Breast epithelium (tissue), 4 donors: ENCODE data around the gene ZNRF3. TPM values are rescaled to one million over a fixed set of nuclear protein-coding genes. Genes with fewer than 3 reads are reported as not detected.

Experiments
- DNase-seq, 2 donors: peaks; one replicate each; pipeline ENCODE4 v3.0.0-alpha.2; 2019; ENCODE audit warnings: low spot score in 2 of 2
- H3K27ac ChIP-seq, 2 donors: fragments of 200-600 bp; sonication (generic) in 1 of 2; one replicate each; pipeline ENCODE4 v1.5.1; 2016 to 2019; ENCODE audit warnings: mild to moderate bottlenecking in 1 of 2
- H3K27me3 ChIP-seq, 2 donors: fragments of 200-600 bp; sonication (generic) in 1 of 2; one replicate each; pipeline versions ENCODE4 v1.5.1 to v1.6.0; 2017 to 2019; ENCODE audit warnings: control low read depth in 1 of 2, mild to moderate bottlenecking in 1 of 2
- H3K36me3 ChIP-seq: fragments of 200-600 bp; one replicate; pipeline ENCODE4 v1.5.1; 2019
- H3K4me1 ChIP-seq, 2 donors: fragments of 200-600 bp; sonication (generic); one replicate each; pipeline ENCODE4 v1.5.1; 2016 to 2019; ENCODE audit warnings: control low read depth in 1 of 2
- H3K4me3 ChIP-seq, 3 donors: fragments of 200-600 bp; sonication (generic); 1 replicate in 2 of 3; 2 replicates in 1 of 3; pipeline ENCODE4 v1.5.1; 2016 to 2019; ENCODE audit warnings: mild to moderate bottlenecking in 3 of 3, moderate library complexity in 2 of 3
- H3K9me3 ChIP-seq, 2 donors: fragments of 200-600 bp; sonication (generic) in 1 of 2; one replicate each; pipeline ENCODE4 v1.5.1; 2016 to 2019; ENCODE audit warnings: control low read depth in 1 of 2
- POLR2A ChIP-seq: fragments of 450-650 bp; IDR thresholded peaks from one replicate; pipeline ENCODE4 v1.6.1; 2016; ENCODE audit warnings: antibody characterized with exemption, mild to moderate bottlenecking, moderate library complexity
- POLR2AphosphoS5 ChIP-seq, 3 donors: sonication (generic); formaldehyde crosslinking; IDR thresholded peaks; one replicate each; pipeline ENCODE4 v1.6.1; 2017; ENCODE audit warnings: antibody characterized with exemption in 3 of 3
- intact Hi-C: fragments of 100-400 bp; cut with DNase I; formaldehyde crosslinking; loops from one replicate; pipeline ENCODE4 v1.15.1; 2023; ENCODE audit warnings: low total_unique reads
- total RNA-seq, 3 donors: library from RNA; depleted of rRNA; stranded (reverse); fragments of >200 nt; gene quantifications; one replicate each; pipeline ENCODE4 v1.1.0, GENCODE V29; 2016
- TF ChIP-seq, protein P1 (sequence below), 3 donors: fragments of 450-650 bp; IDR thresholded peaks; one replicate each; pipeline ENCODE4 v1.5.1; 2016 to 2017; ENCODE audit warnings: antibody characterized with exemption in 3 of 3, mild to moderate bottlenecking in 3 of 3, moderate library complexity in 3 of 3

Gene ZNRF3
- total RNA-seq, 3 donors from 2014 or later, result 6.9 to 7.9 (median 6.9) TPM

GRCh38 chr22:29072979-29073617 is 189.7 kb downstream of the ZNRF3 start, which contains the start of gene KREMEN1:
TSS of gene KREMEN1 (plus strand) at chr22:29073035. CDS start at chr22:29073131, 96 bp downstream.
- H3K36me3 ChIP-seq, result no peaks in the 10 kb centered on the region
- H3K4me1 ChIP-seq, result peaks cover 6 to 7% of the 10 kb centered on the region in 2 donors
- peak within 1 kb of the TSS; percentile 72 to 84 for H3K27ac ChIP-seq
- no peak for TF ChIP-seq POLR2A
- no peak for TF ChIP-seq POLR2AphosphoS5 (IDR thresholded peaks at IDR 0.05)
- TF ChIP-seq, protein P1, sequence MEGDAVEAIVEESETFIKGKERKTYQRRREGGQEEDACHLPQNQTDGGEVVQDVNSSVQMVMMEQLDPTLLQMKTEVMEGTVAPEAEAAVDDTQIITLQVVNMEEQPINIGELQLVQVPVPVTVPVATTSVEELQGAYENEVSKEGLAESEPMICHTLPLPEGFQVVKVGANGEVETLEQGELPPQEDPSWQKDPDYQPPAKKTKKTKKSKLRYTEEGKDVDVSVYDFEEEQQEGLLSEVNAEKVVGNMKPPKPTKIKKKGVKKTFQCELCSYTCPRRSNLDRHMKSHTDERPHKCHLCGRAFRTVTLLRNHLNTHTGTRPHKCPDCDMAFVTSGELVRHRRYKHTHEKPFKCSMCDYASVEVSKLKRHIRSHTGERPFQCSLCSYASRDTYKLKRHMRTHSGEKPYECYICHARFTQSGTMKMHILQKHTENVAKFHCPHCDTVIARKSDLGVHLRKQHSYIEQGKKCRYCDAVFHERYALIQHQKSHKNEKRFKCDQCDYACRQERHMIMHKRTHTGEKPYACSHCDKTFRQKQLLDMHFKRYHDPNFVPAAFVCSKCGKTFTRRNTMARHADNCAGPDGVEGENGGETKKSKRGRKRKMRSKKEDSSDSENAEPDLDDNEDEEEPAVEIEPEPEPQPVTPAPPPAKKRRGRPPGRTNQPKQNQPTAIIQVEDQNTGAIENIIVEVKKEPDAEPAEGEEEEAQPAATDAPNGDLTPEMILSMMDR (IDR thresholded peaks at IDR 0.05), result no peak
- no peaks in the 10 kb centered on the region for H3K27me3 ChIP-seq
- DNase-seq, result no peak
- peak within 1 kb of the TSS; percentile 86 to 98 (median 88) for H3K4me3 ChIP-seq
- no peaks in the 10 kb centered on the region for H3K9me3 ChIP-seq
- intact Hi-C loops, result no loop called here

GRCh38 chr22:29073618-29074275 is 190.4 kb downstream of the ZNRF3 start:
- Histone ChIP-seq H3K27ac (peak overlapping the region; percentile 72 to 84), H3K9me3 (no peaks in the 10 kb centered on the region), H3K4me1 (peaks cover 6 to 7% of the 10 kb centered on the region in 2 donors), H3K27me3 (no peaks in the 10 kb centered on the region), H3K4me3 (peak overlapping the region; percentile 86 to 98 (median 88)), H3K36me3 (no peaks in the 10 kb centered on the region)
- DNase-seq, result peak; percentile 43 to 64
- intact Hi-C loops, result no loop called here
- no peak for TF ChIP-seq POLR2AphosphoS5 (IDR thresholded peaks at IDR 0.05)
- no peak for TF ChIP-seq POLR2A
- TF ChIP-seq, protein P1 (IDR thresholded peaks at IDR 0.05), result no peak

DNA sequence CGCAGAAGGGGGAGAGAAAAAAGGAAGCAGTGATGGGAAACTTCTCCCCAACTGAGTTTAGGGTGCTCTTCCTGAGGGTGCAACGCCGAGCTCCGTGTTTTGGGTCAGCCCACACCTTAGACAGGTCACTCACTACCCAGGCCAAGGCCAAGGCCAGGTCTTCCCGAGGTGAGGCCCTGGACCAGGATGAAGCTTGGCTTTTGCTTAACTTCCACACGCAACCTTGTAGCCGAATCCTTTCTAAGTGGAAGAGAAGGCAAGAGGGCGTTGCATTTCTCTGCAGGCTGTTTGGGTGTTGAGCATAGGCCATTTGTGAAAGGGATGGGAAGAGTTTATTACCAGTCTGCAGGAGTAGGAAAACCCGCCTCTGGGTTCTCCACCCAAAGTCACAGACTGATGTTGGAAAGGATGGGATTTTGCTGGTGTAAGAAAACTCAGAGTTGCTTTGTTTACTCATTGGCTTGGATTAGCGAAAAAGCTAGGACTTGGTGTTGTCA is 191.0 kb downstream of the ZNRF3 start:
- Histone ChIP-seq H3K27me3 (no peaks in the 10 kb centered on the region), H3K27ac (peak overlapping the region; percentile 72 to 84), H3K4me1 (peaks cover 7 to 9% of the 10 kb centered on the region in 2 donors), H3K9me3 (no peaks in the 10 kb centered on the region), H3K4me3 (peak overlapping the region; percentile 86 to 98 (median 88)), H3K36me3 (no peaks in the 10 kb centered on the region)
- TF ChIP-seq POLR2AphosphoS5 (IDR thresholded peaks at IDR 0.05), result peak in 1 of 3 donors; percentile 30
- TF ChIP-seq POLR2A, result no peak
- DNase-seq, result no peak
- intact Hi-C loops, result no loop called here

GRCh38 chr22:29078036-29078868 is 194.9 kb downstream of the ZNRF3 start:
- no peak overlapping the region for H3K4me3 ChIP-seq
- H3K27me3 ChIP-seq, result no peaks in the 10 kb centered on the region
- intact Hi-C loops, result no loop called here
- peak overlapping the region; percentile 51 to 68 for H3K27ac ChIP-seq
- TF ChIP-seq, protein P1 (IDR thresholded peaks at IDR 0.05), result no peak
- TF ChIP-seq POLR2AphosphoS5 (IDR thresholded peaks at IDR 0.05), result no peak
- no peak for TF ChIP-seq POLR2A
- peaks cover 5 to 14% of the 10 kb centered on the region in 2 donors for H3K4me1 ChIP-seq
- H3K36me3 ChIP-seq, result no peaks in the 10 kb centered on the region
- no peaks in the 10 kb centered on the region for H3K9me3 ChIP-seq
- DNase-seq, result no peak

DNA sequence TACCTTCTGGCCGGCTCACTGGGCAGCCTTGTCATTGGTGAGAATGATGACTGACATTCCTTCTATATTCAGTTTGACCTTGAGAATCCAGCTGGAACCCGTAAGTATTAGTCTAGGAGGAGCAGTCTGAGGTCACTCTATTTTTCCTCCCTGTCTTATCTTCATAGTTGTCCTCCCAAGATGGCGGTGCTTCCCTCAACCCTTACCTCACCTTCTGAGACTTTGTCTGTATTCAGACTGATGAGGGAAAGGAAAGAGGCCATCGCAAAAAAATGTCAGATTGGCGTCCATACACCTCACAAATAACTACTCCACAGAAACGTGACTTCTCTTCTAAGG is 195.5 kb downstream of the ZNRF3 start:
- intact Hi-C loops, result no loop called here
- H3K4me1 ChIP-seq, result peaks cover 3 to 14% of the 10 kb centered on the region in 2 donors
- no peaks in the 10 kb centered on the region for H3K36me3 ChIP-seq
- no peak for DNase-seq
- TF ChIP-seq POLR2A, result no peak
- TF ChIP-seq, protein P1 (IDR thresholded peaks at IDR 0.05), result no peak
- no peak for TF ChIP-seq POLR2AphosphoS5 (IDR thresholded peaks at IDR 0.05)
- no peak overlapping the region for H3K4me3 ChIP-seq
- peak overlapping the region; percentile 51 to 68 for H3K27ac ChIP-seq
- no peaks in the 10 kb centered on the region for H3K9me3 ChIP-seq
- no peaks in the 10 kb centered on the region for H3K27me3 ChIP-seq
